ENCODE data around the gene CLIC4.

Gene CLIC4

GRCh38 chr1:24825174-24825573 is 79.9 kb downstream of the CLIC4 start:
- DNase-seq: no peak

- no peak for DNase-seq
These were observed 81.3 kb downstream of the CLIC4 start for GRCh38 chr1:24826510-24826909.

GRCh38 chr1:24827379-24828135 is 82.3 kb downstream of the CLIC4 start:
- DNase-seq: no peak

- DNase-seq: no peak
These were observed 83.1 kb downstream of the CLIC4 start for GRCh38 chr1:24828183-24828886.

- DNase-seq: no peak
These were observed 83.6 kb downstream of the CLIC4 start for GRCh38 chr1:24828887-24829192.

GRCh38 chr1:24830680-24831272 is 85.5 kb downstream of the CLIC4 start:
- DNase-seq: peak; percentile 71

GRCh38 chr1:24841593-24841992 is 96.3 kb downstream of the CLIC4 start:
- DNase-seq: no peak

- no peak for DNase-seq
These were observed 101.4 kb downstream of the CLIC4 start for GRCh38 chr1:24846671-24847070.

- peak; percentile 90 for DNase-seq
These were observed 103.0 kb downstream of the CLIC4 start for GRCh38 chr1:24847995-24848881.

GRCh38 chr1:24849672-24850295 is 104.5 kb downstream of the CLIC4 start:
- DNase-seq: peak; percentile 43

- DNase-seq: peak; percentile 78
These were observed 105.2 kb downstream of the CLIC4 start for GRCh38 chr1:24850328-24850920.

- DNase-seq: no peak
These were observed 108.4 kb downstream of the CLIC4 start for GRCh38 chr1:24853649-24854048.

- DNase-seq: no peak
These were observed 110.2 kb downstream of the CLIC4 start for GRCh38 chr1:24855474-24855873.

GRCh38 chr1:24856787-24857506 is 111.7 kb downstream of the CLIC4 start:
- DNase-seq: no peak

GRCh38 chr1:24857507-24858133 is 112.4 kb downstream of the CLIC4 start:
- no peak for DNase-seq

- DNase-seq: no peak
These were observed 113.0 kb downstream of the CLIC4 start for GRCh38 chr1:24858277-24858676.

- no peak for DNase-seq
These were observed 114.1 kb downstream of the CLIC4 start for GRCh38 chr1:24859063-24860010.

- DNase-seq: no peak
These were observed 115.6 kb downstream of the CLIC4 start for GRCh38 chr1:24860841-24861240.

GRCh38 chr1:24861821-24862727 is 116.8 kb downstream of the CLIC4 start:
- no peak for DNase-seq

Data from fibroblast of upper back skin (primary cell).